GM18526 (cell line): ENCODE data around the gene SCNN1B.

Experiments used
- POLR2A ChIP-seq: IDR thresholded peaks from 3 replicates; pipeline ENCODE4 v1.6.1; 2011; ENCODE audit not compliant: insufficient read length; ENCODE audit errors: extremely low read depth

SCNN1B gene

GRCh38 chr16:23284584-23284983, 17.5 kb upstream of the SCNN1B start:
- no peak for TF ChIP-seq POLR2A

- no peak for TF ChIP-seq POLR2A
Measured at GRCh38 chr16:23286131-23286532, 16.0 kb upstream of the SCNN1B start.

GRCh38 chr16:23288209-23288608, 13.9 kb upstream of the SCNN1B start:
- no peak for TF ChIP-seq POLR2A

DNA sequence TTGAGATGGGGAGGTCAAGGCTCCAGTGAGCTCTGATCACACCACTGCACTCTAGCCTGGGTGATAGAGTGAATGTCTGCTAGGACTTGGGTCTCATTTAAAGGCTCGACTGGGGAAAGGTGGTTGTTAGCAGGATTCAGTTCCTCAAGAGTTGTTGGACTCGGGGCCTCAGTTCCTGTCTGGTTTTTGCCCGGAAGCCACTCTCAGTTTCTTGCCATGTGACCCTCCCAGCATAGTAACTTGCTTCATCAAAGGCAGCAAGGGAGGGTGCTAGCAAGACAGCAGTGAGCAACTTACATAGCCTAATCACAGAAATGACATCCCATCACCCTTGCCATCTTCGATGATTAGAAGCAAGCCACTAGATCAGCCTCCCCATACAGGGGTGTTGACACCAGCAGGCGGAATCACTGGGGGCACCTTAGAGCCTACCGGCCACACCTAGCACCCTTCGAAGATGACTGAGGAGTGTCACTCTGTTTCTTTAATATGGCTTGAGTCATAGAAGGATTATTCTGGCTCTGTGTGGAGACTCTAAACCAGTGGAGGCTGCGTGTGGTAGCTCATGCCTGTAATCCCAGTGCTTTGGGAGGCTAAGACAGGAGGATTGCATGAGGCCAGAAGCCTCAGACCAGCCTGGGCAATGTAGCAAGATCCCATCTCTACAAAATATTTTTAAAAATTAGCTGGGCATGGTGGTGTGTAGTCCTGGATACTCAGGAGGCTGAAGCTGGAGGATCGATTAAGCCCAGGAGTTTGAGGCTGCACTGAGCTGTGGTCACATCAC, 13.2 kb upstream of the SCNN1B start:
- TF ChIP-seq POLR2A = no peak

DNA sequence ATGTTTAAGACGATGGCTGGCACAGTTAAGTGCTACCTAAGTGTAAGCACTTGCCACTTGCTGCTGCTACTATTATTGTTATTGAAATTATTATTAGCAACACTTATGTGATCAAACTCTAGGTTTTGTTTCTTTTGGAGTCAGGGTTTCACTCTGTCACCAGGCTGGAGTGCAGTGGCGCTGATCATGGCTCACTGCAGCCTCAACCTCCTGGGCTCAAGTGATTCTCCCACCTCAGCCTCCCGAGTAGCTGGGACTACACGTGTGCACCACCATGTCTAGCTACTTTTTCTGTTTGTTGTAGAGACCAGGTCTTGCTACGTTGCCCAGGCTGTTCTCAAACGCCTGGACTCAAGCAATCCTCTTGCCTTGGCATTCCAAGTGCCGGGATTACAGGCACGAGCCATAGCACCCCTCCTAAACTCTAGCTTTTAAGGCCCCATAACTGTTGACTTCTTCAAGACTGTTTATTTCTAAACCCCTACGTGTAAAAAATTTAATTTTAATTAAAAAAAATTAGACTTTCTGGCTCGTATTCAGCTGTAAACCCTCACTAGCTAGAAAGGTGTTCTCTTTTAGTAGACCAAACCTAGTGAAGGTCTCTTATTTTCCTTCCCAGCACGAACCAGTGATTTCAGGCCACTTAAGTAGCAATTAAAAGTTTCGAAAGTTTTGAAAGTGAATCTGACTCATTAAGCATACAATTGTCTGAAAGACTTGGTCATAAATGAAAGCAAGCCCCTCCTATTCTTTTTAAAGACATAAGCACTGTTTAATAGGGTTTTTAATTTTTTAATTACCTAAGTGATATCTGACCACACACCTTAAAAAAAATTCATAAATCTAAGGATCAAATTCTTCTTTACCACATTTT, 11.7 kb upstream of the SCNN1B start:
- TF ChIP-seq POLR2A = no peak

- TF ChIP-seq POLR2A = no peak
Measured at GRCh38 chr16:23293016-23293415, 9.1 kb upstream of the SCNN1B start.

DNA sequence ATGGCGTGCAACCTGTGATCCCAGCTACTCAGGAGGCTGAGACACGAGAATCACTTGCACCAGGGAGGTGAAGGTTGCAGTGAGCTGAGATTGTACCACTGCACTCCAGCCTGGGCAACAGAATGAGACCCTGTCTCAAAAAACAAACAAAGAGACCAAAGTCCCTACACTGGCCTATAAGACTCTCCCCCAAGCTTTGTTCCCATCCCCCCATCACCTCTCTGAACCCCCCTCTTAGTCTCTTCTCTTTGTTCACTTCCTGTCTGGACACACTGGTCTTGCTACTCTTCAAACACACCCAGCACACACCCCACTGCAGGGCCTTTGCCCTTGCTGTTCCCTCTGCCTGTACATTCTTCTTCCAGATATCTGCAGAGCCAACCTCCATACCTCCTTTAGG, 7.8 kb upstream of the SCNN1B start:
- no peak for TF ChIP-seq POLR2A

DNA sequence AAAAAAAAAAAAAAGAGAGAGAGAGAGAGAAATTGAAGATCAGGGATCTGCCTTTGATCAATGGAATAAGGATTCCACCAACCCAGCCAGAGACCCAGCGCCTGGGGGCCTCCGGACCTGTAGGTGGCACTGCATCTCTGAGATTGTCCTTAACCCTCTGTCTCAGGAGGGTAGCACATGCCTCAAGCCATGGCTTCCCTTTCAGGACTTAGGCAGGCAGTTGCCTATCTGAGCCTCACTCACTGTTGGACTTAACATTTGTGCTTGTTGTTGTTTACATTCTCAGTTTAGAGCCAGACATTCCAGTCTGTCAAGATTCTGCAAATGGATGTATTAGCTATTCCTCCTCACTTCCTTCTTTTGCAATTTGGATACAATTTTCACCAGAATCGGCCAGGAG, 5.1 kb upstream of the SCNN1B start:
- TF ChIP-seq POLR2A = no peak

DNA sequence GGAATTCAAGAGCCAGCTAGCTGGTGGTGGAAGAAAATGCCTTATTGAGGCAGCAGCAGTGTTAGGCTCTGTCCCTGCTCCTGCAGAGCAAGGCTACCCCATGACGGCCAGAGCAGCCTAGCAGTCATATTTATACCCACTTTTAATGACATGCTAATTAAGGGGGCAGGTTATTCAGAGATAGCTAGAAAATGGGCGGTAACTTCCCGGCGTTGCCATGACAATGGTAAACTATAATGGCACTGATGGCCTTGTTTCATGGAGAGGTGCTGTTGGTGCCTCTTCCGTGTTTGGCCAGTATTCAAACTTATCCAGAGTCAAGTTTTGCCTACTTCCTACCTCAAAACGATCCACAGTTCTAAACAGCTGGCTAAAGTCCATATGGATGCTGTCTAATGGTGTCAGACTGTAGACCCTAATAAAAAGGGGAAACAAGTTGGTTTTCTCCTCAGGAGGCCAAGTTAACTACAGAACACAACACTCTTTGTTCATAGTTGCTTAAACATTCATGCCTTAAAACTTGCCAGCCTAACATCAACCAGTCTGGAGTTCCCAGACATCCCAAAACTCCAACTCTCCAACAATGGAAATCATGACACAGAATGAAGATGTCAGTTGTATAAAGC, 3.7 kb upstream of the SCNN1B start:
- no peak for TF ChIP-seq POLR2A

DNA sequence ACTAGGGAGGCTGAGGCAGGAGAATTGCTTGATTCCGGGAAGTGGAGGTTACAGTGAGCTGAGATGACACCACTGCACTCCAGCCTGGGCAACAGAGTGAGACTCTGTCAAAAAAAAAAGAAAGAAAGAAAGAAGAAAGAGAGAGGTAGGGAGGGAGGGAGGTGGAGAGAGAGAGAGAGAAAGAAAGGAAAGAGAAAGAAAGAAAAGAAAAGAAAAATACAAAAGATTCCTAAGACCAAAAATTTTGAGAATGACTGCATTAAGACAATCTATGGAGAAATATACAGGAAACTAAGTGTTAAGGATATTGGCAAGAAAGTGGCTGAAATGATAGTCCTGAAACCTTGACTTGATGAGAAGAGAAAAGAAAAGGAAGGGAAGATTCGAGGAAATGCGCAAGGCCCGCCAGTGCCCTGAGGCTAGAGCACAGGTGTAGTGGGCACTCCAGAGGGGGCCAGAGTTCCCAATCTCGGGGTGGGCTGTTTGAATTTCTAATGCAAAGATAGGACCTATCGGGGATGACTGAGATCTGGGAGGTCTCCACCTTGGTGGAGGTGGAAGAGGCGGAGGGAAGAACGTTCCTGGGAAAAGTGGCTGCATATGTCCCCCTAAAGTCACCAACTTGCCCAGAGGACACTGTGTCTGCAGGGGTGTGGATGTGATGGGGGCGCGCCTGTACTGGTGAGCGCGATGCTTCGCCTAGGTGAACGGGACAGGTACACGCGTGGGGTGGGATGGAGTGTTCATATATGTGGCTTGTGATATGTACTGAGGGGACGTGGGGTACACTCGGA, 654 bp upstream of the SCNN1B start:
- TF ChIP-seq POLR2A = no peak

DNA sequence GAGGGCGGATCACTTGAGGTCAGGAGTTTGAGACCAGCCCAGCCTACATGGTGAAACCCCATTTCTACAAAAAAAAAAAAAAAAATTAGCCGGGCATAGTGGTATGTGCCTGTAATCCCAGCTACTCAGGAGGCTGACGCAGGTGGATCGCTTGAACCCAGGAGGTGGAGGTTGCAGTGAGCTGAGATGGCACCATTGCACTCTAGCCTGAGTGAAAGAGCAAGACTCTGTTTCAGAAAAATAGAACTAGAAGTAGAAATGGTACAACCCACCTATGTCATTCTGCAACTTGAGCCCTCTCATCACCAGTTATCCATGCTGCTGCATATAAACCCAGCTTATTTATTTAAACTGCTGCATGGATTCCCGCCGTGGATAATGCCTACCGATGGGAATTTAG, 1.6 kb downstream of the SCNN1B start:
- no peak for TF ChIP-seq POLR2A

DNA sequence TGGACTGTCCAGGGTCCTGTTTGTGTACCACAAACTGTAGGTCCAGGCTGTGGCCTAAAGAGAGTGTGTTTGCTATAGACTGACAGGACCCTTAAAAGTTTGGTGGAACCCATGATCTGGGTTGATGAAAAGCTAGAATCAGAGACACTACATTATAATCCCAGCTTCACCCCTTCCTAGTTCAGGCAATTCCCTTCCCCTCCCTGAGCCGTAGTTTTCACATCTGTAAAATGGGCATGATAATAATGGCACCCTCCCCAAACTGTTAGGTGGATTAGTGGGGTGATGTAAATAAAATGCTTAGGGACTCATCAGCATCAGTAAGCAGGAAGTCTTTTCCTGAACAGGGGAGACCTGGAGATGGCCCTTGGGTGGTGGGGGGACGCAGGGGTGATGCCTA, 2.5 kb downstream of the SCNN1B start:
- TF ChIP-seq POLR2A = no peak

DNA sequence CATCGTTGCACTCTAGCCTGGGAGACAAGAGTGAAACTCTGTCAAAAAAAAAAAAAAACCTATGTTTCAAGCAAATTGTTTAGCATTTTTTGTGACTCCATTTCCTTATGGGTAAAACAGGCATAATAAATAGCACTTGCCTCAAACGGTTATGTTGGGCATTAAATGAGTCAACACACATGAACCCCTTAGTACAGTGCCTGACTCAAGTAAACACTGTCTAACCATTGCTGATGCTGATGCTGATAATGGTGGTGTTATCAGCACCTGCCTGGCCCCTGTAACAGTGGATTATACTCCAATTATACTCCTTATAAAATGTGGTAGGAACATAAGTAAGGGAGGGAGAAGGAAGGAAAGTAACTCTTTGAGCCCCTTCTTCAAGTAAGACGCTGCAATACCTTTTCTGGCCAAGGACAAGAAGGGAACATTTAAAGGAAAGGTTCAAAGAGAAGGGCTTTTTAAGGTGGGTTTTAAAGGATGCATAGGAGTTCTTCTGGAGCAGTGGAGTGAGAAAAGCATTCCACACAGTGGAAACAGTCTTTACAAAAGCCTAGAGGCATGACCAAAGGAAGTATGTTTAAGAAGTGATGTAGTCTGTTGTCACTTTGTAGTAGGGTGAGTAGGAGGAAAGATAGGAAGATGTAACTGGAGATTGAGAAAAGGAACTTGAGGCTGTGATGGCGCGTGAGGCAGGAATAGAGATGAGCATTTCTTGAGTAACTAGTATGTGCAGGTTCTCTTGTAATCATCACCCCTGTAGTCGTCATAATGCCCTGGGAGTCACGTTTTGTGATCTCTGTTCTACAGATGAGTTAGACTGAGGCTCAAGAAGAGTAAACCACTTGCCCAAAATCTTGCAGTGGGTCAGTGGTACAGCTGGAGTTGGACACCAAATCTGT, 4.3 kb downstream of the SCNN1B start:
- no peak for TF ChIP-seq POLR2A

GRCh38 chr16:23310217-23310616, 8.1 kb downstream of the SCNN1B start:
- TF ChIP-seq POLR2A = no peak
